GM12878 (cell line): ENCODE data around the gene DDX23. TPM values are rescaled to one million over a fixed set of nuclear protein-coding genes. Genes with fewer than 3 reads are reported as not detected.

Source experiments
- CBX5 ChIP-seq: sonication (generic); IDR thresholded peaks from 2 replicates; pipeline ENCODE4 v1.6.1; 2016; ENCODE audit warnings: low read depth, moderate library complexity, mild to moderate bottlenecking, inconsistent platforms
- CHD1 ChIP-seq: IDR thresholded peaks from 2 replicates; pipeline ENCODE4 v1.6.1; 2012; ENCODE audit warnings: low read depth, low read length, improper control_type of control experiment
- KDM1A ChIP-seq: fragments of 200-600 bp; sonication (generic); IDR thresholded peaks from 2 replicates; pipeline ENCODE4 v1.6.1; 2016; ENCODE audit warnings: borderline replicate concordance
- MEF2B ChIP-seq: fragments of 450-650 bp; IDR thresholded peaks from 2 replicates; pipeline ENCODE4 v1.6.1; 2018; ENCODE audit warnings: mild to moderate bottlenecking, moderate library complexity; ENCODE audit not compliant: partially characterized antibody, poor library complexity, severe bottlenecking
- MYB ChIP-seq: fragments of 150-350 bp; IDR thresholded peaks from 2 replicates; pipeline ENCODE4 v1.6.1; 2014; ENCODE audit warnings: mild to moderate bottlenecking, low read depth, low read length, borderline replicate concordance
- MYC ChIP-seq: IDR thresholded peaks from 2 replicates; pipeline ENCODE4 v1.6.1; 2011; ENCODE audit warnings: mild to moderate bottlenecking, low read length, moderate library complexity, inconsistent platforms; ENCODE audit not compliant: insufficient read depth, insufficient replicate concordance, insufficient read length, severe bottlenecking
- NFIC ChIP-seq: IDR thresholded peaks from 2 replicates; pipeline ENCODE4 v1.6.1; 2012; ENCODE audit warnings: low read depth, mild to moderate bottlenecking, inconsistent platforms, low read length, moderate library complexity
- NFYB ChIP-seq: IDR thresholded peaks from 2 replicates; pipeline ENCODE4 v1.6.1; 2011; ENCODE audit warnings: low read depth, mild to moderate bottlenecking, low read length, improper control_type of control experiment, moderate library complexity; ENCODE audit not compliant: insufficient read depth
- NR2C1 ChIP-seq: fragments of 450-650 bp; IDR thresholded peaks from 2 replicates; pipeline ENCODE4 v1.6.1; 2017; ENCODE audit warnings: antibody characterized with exemption, mild to moderate bottlenecking, moderate library complexity
- PAX8 ChIP-seq: fragments of 450-650 bp; IDR thresholded peaks from 2 replicates; pipeline ENCODE4 v1.6.1; 2017; ENCODE audit warnings: mild to moderate bottlenecking, moderate library complexity
- RAD21 ChIP-seq: IDR thresholded peaks from 2 replicates; pipeline ENCODE4 v1.6.1; 2011; ENCODE audit warnings: mild to moderate bottlenecking, low read depth, low read length, moderate library complexity; ENCODE audit not compliant: insufficient read depth
- RB1 ChIP-seq: fragments of 450-650 bp; formaldehyde crosslinking; IDR thresholded peaks from 2 replicates; pipeline ENCODE4 v1.6.1; 2017; ENCODE audit warnings: mild to moderate bottlenecking, borderline replicate concordance
- SRF ChIP-seq, 2 experiments: IDR thresholded peaks; 2 replicates each; pipeline ENCODE4 v1.6.1; 2011; ENCODE audit warnings: low read depth in 2 of 2, low read length in 2 of 2, mild to moderate bottlenecking in 1 of 2, moderate library complexity in 1 of 2
- STAT1 ChIP-seq: fragments of 450-650 bp; conservative IDR thresholded peaks from 2 replicates; pipeline ENCODE4 v1.6.1; 2014; ENCODE audit warnings: antibody characterized with exemption, mild to moderate bottlenecking
- TARDBP ChIP-seq: IDR thresholded peaks from 2 replicates; pipeline ENCODE4 v1.6.1; 2016; ENCODE audit warnings: borderline replicate concordance
- TBL1XR1 ChIP-seq: IDR thresholded peaks from 2 replicates; pipeline ENCODE4 v1.6.1; 2012; ENCODE audit warnings: low read depth, low read length, improper control_type of control experiment
- TCF12 ChIP-seq: IDR thresholded peaks from 2 replicates; pipeline ENCODE4 v1.6.1; 2011; ENCODE audit warnings: low read depth, mild to moderate bottlenecking, low read length
- YY1 ChIP-seq: IDR thresholded peaks from 2 replicates; pipeline ENCODE4 v1.6.1; 2011; ENCODE audit warnings: low read depth, mild to moderate bottlenecking, low read length
- polyA plus RNA-seq, 11 experiments: library from polyadenylated mRNA; depleted of rRNA in 4 of 11; unstranded in 6 of 11; stranded (reverse) in 5 of 11; fragments of >200 nt; fragmentation: Nextera tagmentation in 4 of 11; fragmentation: Illumina TruSeq in 1 of 11; extraction: Ambion mirVana in 4 of 11; extraction: Trizol in 1 of 11; gene quantifications; 1 replicate in 1 of 11; 2 replicates in 10 of 11; pipeline versions ENCODE4 v1.2.1 to v1.2.3, GENCODE V29; 2011 to 2016; ENCODE audit warnings: inconsistent platforms in 2 of 11, missing spikeins in 2 of 11, low read depth in 1 of 11
- total RNA-seq, 4 experiments: library from RNA; depleted of rRNA in 3 of 4; stranded (reverse); fragments of >200 nt in 3 of 4; fragmentation: Illumina TruSeq in 1 of 4; extraction: Trizol in 1 of 4; gene quantifications; 2 replicates each; pipeline versions ENCODE4 v1.2.1 to v1.2.3, GENCODE V29; 2013 to 2021
- TF ChIP-seq, protein P1 (sequence below): IDR thresholded peaks from 2 replicates; pipeline ENCODE4 v1.6.1; 2011; ENCODE audit warnings: mild to moderate bottlenecking, low read depth, low read length, moderate library complexity; ENCODE audit not compliant: insufficient replicate concordance
- TF ChIP-seq, protein P2 (sequence below): fragments of 450-650 bp; conservative IDR thresholded peaks from 2 replicates; pipeline ENCODE4 v1.6.1; 2017; ENCODE audit warnings: mild to moderate bottlenecking, moderate library complexity
- TF ChIP-seq, protein P3 (sequence below): fragments of 450-650 bp; IDR thresholded peaks from 2 replicates; pipeline ENCODE4 v1.6.1; 2017; ENCODE audit warnings: mild to moderate bottlenecking
- TF ChIP-seq, protein P4 (sequence below), 3 experiments: IDR thresholded peaks in 2 of 3; conservative IDR thresholded peaks in 1 of 3; 2 replicates each; pipeline ENCODE4 v1.5.1; 2011; ENCODE audit warnings: low read depth in 3 of 3, low read length in 3 of 3, mild to moderate bottlenecking in 3 of 3, control low read depth in 2 of 3, moderate library complexity in 2 of 3, inconsistent platforms in 1 of 3, mixed read lengths in 1 of 3; ENCODE audit not compliant: control insufficient read depth in 2 of 3, insufficient read depth in 1 of 3; ENCODE audit errors: extremely low read depth in 1 of 3

The DDX23 gene
- total and polyA plus RNA-seq, 10 of the 15 experiments (the other 5 are each of a cell fraction or from before 2014, with no cell fraction given), result 25.8 to 107 (median 77.4) TPM

DNA sequence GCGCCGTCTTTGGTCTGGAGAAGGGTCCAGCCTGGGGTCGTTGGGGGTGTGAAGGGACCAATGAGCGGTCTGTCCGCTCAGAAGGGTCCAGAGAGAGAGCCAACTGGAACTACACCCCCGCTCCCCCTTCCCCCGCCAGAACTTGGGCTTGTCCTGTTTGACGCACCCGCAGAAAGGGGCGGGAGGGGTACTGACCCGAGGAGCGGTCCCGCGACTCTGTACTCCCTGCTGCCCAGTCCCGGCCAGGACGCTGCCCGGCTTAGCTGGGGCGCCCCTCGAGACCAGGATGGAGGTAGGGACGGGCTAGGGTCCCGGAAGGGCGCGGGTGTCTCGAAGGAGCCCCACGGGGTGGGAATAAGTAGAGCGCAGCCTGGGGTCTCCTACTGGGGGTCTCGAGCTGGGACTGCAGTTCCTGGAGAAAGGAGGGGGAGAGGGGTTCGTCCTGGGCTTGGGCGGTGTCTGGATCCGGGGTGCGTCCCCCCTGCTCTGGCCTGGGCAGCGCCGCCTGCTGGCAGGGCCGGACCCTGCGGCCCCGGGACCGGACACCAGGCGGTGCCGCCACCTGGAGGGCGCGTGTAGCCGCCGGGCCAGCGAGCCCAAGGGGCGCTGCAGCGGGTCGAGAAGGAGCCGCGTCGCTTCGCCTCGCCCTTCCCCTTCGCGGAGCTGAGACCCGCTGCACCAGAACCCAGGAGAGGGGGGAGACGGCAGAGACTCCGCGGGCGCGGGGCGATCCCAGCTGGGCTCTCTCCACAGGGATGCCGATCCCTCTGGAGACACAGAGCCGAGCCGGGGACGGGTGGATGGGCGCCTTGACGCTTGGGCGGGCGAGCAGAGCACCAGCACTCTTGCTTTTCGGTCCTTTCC, 37.5 kb downstream of the DDX23 start (continued):
- TF ChIP-seq NFIC, result no peak
- TF ChIP-seq NR2C1, result peak; percentile 45
- TF ChIP-seq STAT1, result peak; percentile 83; the same call in 1 of the 2 replicates
- TF ChIP-seq, protein P1, sequence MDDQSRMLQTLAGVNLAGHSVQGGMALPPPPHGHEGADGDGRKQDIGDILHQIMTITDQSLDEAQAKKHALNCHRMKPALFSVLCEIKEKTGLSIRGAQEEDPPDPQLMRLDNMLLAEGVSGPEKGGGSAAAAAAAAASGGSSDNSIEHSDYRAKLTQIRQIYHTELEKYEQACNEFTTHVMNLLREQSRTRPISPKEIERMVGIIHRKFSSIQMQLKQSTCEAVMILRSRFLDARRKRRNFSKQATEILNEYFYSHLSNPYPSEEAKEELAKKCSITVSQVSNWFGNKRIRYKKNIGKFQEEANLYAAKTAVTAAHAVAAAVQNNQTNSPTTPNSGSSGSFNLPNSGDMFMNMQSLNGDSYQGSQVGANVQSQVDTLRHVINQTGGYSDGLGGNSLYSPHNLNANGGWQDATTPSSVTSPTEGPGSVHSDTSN, result no peak
- TF ChIP-seq YY1, result peak; percentile 86
- no peak for TF ChIP-seq CBX5
- peak; percentile 27 for TF ChIP-seq RAD21
- no peak for TF ChIP-seq TARDBP
- TF ChIP-seq MYC, result peak; percentile 62
- TF ChIP-seq, protein P2, sequence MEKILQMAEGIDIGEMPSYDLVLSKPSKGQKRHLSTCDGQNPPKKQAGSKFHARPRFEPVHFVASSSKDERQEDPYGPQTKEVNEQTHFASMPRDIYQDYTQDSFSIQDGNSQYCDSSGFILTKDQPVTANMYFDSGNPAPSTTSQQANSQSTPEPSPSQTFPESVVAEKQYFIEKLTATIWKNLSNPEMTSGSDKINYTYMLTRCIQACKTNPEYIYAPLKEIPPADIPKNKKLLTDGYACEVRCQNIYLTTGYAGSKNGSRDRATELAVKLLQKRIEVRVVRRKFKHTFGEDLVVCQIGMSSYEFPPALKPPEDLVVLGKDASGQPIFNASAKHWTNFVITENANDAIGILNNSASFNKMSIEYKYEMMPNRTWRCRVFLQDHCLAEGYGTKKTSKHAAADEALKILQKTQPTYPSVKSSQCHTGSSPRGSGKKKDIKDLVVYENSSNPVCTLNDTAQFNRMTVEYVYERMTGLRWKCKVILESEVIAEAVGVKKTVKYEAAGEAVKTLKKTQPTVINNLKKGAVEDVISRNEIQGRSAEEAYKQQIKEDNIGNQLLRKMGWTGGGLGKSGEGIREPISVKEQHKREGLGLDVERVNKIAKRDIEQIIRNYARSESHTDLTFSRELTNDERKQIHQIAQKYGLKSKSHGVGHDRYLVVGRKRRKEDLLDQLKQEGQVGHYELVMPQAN, result peak; percentile 33; the same call in 1 of the 2 replicates
- peak; percentile 82 for TF ChIP-seq TCF12
- no peak for TF ChIP-seq KDM1A
- peak; percentile 41; the same call in 1 of the 2 replicates for TF ChIP-seq CHD1
- TF ChIP-seq, protein P3, sequence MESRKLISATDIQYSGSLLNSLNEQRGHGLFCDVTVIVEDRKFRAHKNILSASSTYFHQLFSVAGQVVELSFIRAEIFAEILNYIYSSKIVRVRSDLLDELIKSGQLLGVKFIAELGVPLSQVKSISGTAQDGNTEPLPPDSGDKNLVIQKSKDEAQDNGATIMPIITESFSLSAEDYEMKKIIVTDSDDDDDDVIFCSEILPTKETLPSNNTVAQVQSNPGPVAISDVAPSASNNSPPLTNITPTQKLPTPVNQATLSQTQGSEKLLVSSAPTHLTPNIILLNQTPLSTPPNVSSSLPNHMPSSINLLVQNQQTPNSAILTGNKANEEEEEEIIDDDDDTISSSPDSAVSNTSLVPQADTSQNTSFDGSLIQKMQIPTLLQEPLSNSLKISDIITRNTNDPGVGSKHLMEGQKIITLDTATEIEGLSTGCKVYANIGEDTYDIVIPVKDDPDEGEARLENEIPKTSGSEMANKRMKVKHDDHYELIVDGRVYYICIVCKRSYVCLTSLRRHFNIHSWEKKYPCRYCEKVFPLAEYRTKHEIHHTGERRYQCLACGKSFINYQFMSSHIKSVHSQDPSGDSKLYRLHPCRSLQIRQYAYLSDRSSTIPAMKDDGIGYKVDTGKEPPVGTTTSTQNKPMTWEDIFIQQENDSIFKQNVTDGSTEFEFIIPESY, result no peak
- TF ChIP-seq, protein P4, sequence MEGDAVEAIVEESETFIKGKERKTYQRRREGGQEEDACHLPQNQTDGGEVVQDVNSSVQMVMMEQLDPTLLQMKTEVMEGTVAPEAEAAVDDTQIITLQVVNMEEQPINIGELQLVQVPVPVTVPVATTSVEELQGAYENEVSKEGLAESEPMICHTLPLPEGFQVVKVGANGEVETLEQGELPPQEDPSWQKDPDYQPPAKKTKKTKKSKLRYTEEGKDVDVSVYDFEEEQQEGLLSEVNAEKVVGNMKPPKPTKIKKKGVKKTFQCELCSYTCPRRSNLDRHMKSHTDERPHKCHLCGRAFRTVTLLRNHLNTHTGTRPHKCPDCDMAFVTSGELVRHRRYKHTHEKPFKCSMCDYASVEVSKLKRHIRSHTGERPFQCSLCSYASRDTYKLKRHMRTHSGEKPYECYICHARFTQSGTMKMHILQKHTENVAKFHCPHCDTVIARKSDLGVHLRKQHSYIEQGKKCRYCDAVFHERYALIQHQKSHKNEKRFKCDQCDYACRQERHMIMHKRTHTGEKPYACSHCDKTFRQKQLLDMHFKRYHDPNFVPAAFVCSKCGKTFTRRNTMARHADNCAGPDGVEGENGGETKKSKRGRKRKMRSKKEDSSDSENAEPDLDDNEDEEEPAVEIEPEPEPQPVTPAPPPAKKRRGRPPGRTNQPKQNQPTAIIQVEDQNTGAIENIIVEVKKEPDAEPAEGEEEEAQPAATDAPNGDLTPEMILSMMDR (IDR thresholded peaks at IDR 0.05 in 2 of 3, conservative IDR thresholded peaks at IDR 0.05 in 1 of 3; ENCODE audit: control insufficient read depth in 2 of 3, extremely low read depth in 1 of 3, insufficient read depth in 1 of 3, low read depth in 3 of 3, low read length in 3 of 3), result peak; percentile 96 to 100 (median 100); a peak in 5 of 6 replicates
- TF ChIP-seq RB1, result peak; percentile 79; the same call in 1 of the 2 replicates
- peak; percentile 31 for TF ChIP-seq MEF2B
- TF ChIP-seq NFYB, result no peak
- TF ChIP-seq SRF (IDR thresholded peaks at IDR 0.05; ENCODE audit: low read depth in 2 of 2, low read length in 2 of 2), result peak in 1 of 2 experiments; percentile 47; a peak in 1 of 4 replicates
- TF ChIP-seq TBL1XR1, result peak; percentile 19; the same call in 1 of the 2 replicates
- no peak for TF ChIP-seq PAX8
- no peak for TF ChIP-seq MYB
